Stimulated activated naive CD8-positive, alpha-beta T cell treated with anti-CD3 and anti-CD28 coated beads, Interleukin-15, Interleukin-2, amounts not matched to agents 100 U/mL and 50 U/mL, for 24 hours (primary cell): ENCODE results near the gene SYT7.

ENCODE experiments used
- ATAC-seq: fragments of 150-1000 bp; cut with Tn5 transposase; one replicate; pipeline ENCODE4 v1.10.0; 2021
- DNase-seq: peaks from one replicate; pipeline ENCODE4 v3.0.0; 2021

SYT7 gene

GRCh38 chr11:61585115-61585514 is 4.2 kb upstream of the SYT7 start:
- DNase-seq = no peak
- ATAC-seq = no peak

- no peak for ATAC-seq
- DNase-seq = no peak
These were observed 1.1 kb upstream of the SYT7 start for GRCh38 chr11:61581931-61582330.

GRCh38 chr11:61580271-61580888 is 496 bp downstream of the SYT7 start:
- no peak for ATAC-seq
- DNase-seq = no peak

GRCh38 chr11:61579676-61580270 is 1.1 kb downstream of the SYT7 start:
- DNase-seq (no peak), ATAC-seq (no peak)

GRCh38 chr11:61578819-61579675 is 1.8 kb downstream of the SYT7 start:
- no peak for ATAC-seq

GRCh38 chr11:61577383-61578118 is 3.3 kb downstream of the SYT7 start:
- ATAC-seq (no peak), DNase-seq (no peak)

More at GRCh38 chr11:61578819-61579675, 1.8 kb downstream of the SYT7 start:
- no peak for DNase-seq

GRCh38 chr11:61575886-61576861 is 4.7 kb downstream of the SYT7 start:
- DNase-seq = no peak
- ATAC-seq = no peak

GRCh38 chr11:61574611-61575010 is 6.3 kb downstream of the SYT7 start:
- ATAC-seq (no peak), DNase-seq (no peak)

GRCh38 chr11:61572913-61573312 is 8.0 kb downstream of the SYT7 start:
- no peak for ATAC-seq
- DNase-seq = no peak

- no peak for ATAC-seq
These were observed 9.0 kb downstream of the SYT7 start for GRCh38 chr11:61571869-61572268.

GRCh38 chr11:61571337-61571736 is 9.5 kb downstream of the SYT7 start:
- DNase-seq = no peak
- ATAC-seq = no peak

More at GRCh38 chr11:61571869-61572268, 9.0 kb downstream of the SYT7 start:
- DNase-seq = no peak

GRCh38 chr11:61569701-61570100 is 11.2 kb downstream of the SYT7 start:
- ATAC-seq = no peak
- DNase-seq = no peak

GRCh38 chr11:61569018-61569417 is 11.9 kb downstream of the SYT7 start:
- no peak for DNase-seq
- no peak for ATAC-seq

GRCh38 chr11:61567286-61568061 is 13.4 kb downstream of the SYT7 start:
- ATAC-seq (peak; percentile 66), DNase-seq (peak; percentile 84)

- no peak for ATAC-seq
- no peak for DNase-seq
These were observed 15.8 kb downstream of the SYT7 start for GRCh38 chr11:61564936-61565696.

- DNase-seq = no peak
- no peak for ATAC-seq
These were observed 20.1 kb downstream of the SYT7 start for GRCh38 chr11:61560751-61561150.

GRCh38 chr11:61556621-61557020 is 24.3 kb downstream of the SYT7 start:
- ATAC-seq = no peak

GRCh38 chr11:61555978-61556377 is 24.9 kb downstream of the SYT7 start:
- ATAC-seq (no peak), DNase-seq (no peak)

More at GRCh38 chr11:61556621-61557020, 24.3 kb downstream of the SYT7 start:
- DNase-seq = no peak
